Endothelial cell of umbilical vein (primary cell): ENCODE results near the gene ELOVL1. TPM values are rescaled to one million over a fixed set of nuclear protein-coding genes. Genes with fewer than 3 reads are reported as not detected.

Experiments used
- BruUV-seq: library from RNA; stranded (reverse); fragments of 400-500 nt; replicated peaks from 2 replicates; lab custom pipeline; 2021; lab: Mats Ljungman, UMichigan
- CTCF ChIA-PET: fragments of 300-600, 350-600 bp; sonication (Branson Sonifier 250); formaldehyde crosslinking; loops from one replicate; lab custom pipeline; 2021; ENCODE audit warnings: antibody characterized with exemption, inconsistent platforms; lab: Charles Lee
- POLR2A ChIA-PET: fragments of 300-600, 350-600 bp; sonication (Branson Sonifier 250); formaldehyde crosslinking; loops from one replicate; lab custom pipeline; 2021; ENCODE audit warnings: antibody characterized with exemption, inconsistent platforms; lab: Charles Lee
- DNase-seq: peaks from one replicate; pipeline ENCODE4 v3.0.0-alpha.2; 2011; ENCODE audit warnings: low read depth, low spot score
- FAIRE-seq: peaks from 2 replicates; lab custom pipeline; 2011; peaks lifted over from hg19 to GRCh38; lab: Jason Lieb, UNC
- H2AFZ ChIP-seq: 2 replicates; pipeline ENCODE4 v1.6.0; 2012; ENCODE audit warnings: low read depth, low read length, control low read depth, inconsistent platforms
- H3K27ac ChIP-seq: 2 replicates; pipeline ENCODE4 v1.5.1; 2011; ENCODE audit warnings: low read depth, mild to moderate bottlenecking, control low read depth, low read length, moderate library complexity; ENCODE audit not compliant: insufficient read depth
- H3K27me3 ChIP-seq, 2 experiments: 2 replicates each; pipeline versions ENCODE4 v1.6.0 to v1.6.1; 2011; ENCODE audit warnings: low read length in 2 of 2, mixed read lengths in 1 of 2; ENCODE audit not compliant: control insufficient read depth in 2 of 2, insufficient read depth in 2 of 2
- H3K36me3 ChIP-seq, 2 experiments: 2 replicates in 1 of 2; 3 replicates in 1 of 2; pipeline ENCODE4 v1.5.1; 2011; ENCODE audit warnings: low read length in 2 of 2, mild to moderate bottlenecking in 1 of 2, moderate library complexity in 1 of 2; ENCODE audit not compliant: control insufficient read depth in 2 of 2, insufficient read depth in 2 of 2; ENCODE audit errors: extremely low read depth in 1 of 2
- H3K4me1 ChIP-seq: 3 replicates; pipeline ENCODE4 v1.5.1; 2011; ENCODE audit warnings: mild to moderate bottlenecking, low read length; ENCODE audit not compliant: control insufficient read depth, insufficient read depth; ENCODE audit errors: extremely low read depth
- H3K4me2 ChIP-seq: 2 replicates; pipeline ENCODE4 v1.6.1; 2011; ENCODE audit warnings: low read length, control low read depth, mixed read lengths; ENCODE audit not compliant: insufficient read depth
- H3K4me3 ChIP-seq, 3 experiments: fragments of 200-600 bp in 1 of 3; sonication (generic), shearing (Covaris generic) in 1 of 3; replicated peaks in 1 of 3; 2 replicates each; pipeline ENCODE4 v1.5.1; 2011 to 2016; ENCODE audit warnings: control low read depth in 3 of 3, low read length in 3 of 3, mild to moderate bottlenecking in 2 of 3, inconsistent platforms in 1 of 3, low read depth in 1 of 3, moderate library complexity in 1 of 3; ENCODE audit not compliant: insufficient read depth in 1 of 3
- H3K79me2 ChIP-seq: 2 replicates; pipeline ENCODE4 v1.6.0; 2012; ENCODE audit warnings: low read length, inconsistent platforms; ENCODE audit not compliant: control insufficient read depth, insufficient read depth
- H3K9ac ChIP-seq: replicated peaks from 2 replicates; pipeline ENCODE3; 2011; ENCODE audit warnings: low read length, control low read depth; ENCODE audit not compliant: insufficient read depth; ENCODE audit errors: extremely low read depth
- H3K9me1 ChIP-seq: replicated peaks from 3 replicates; pipeline ENCODE4 v1.6.0; 2011; ENCODE audit warnings: mild to moderate bottlenecking, low read length; ENCODE audit not compliant: control insufficient read depth, insufficient read depth; ENCODE audit errors: extremely low read depth
- H3K9me3 ChIP-seq: replicated peaks from 2 replicates; pipeline ENCODE4 v1.5.1; 2012; ENCODE audit warnings: low read length, inconsistent platforms; ENCODE audit not compliant: control insufficient read depth, insufficient read depth
- H4K20me1 ChIP-seq: replicated peaks from 2 replicates; pipeline ENCODE3; 2011; ENCODE audit warnings: mild to moderate bottlenecking, low read length; ENCODE audit not compliant: control insufficient read depth, insufficient read depth; ENCODE audit errors: extremely low read depth
- CTCF ChIP-seq, 2 donors: IDR thresholded peaks; 1 replicate in 1 of 2; 2 replicates in 1 of 2; pipeline ENCODE4 v1.5.1; 2011; ENCODE audit warnings: low read length in 2 of 2, mild to moderate bottlenecking in 2 of 2, moderate library complexity in 2 of 2, control low read depth in 1 of 2, inconsistent platforms in 1 of 2, low read depth in 1 of 2; ENCODE audit not compliant: insufficient read depth in 1 of 2; ENCODE audit errors: extremely low read depth in 1 of 2
- EZH2 ChIP-seq: IDR thresholded peaks from 2 replicates; pipeline ENCODE4 v1.6.1; 2012; ENCODE audit warnings: borderline replicate concordance, low read depth, mild to moderate bottlenecking, moderate library complexity, low read length, inconsistent platforms; ENCODE audit not compliant: severe bottlenecking
- FOS ChIP-seq: IDR thresholded peaks from 2 replicates; pipeline ENCODE4 v1.6.1; 2011; ENCODE audit warnings: mild to moderate bottlenecking, low read length, moderate library complexity, borderline replicate concordance; ENCODE audit not compliant: insufficient read depth
- GATA2 ChIP-seq: IDR thresholded peaks from 2 replicates; pipeline ENCODE4 v1.7.0; 2011; ENCODE audit warnings: low read depth, mild to moderate bottlenecking, moderate library complexity, mixed read lengths, low read length; ENCODE audit not compliant: insufficient read length, insufficient read depth
- JUN ChIP-seq: IDR thresholded peaks from 2 replicates; pipeline ENCODE4 v1.6.1; 2011; ENCODE audit warnings: borderline replicate concordance, low read depth; ENCODE audit not compliant: insufficient read length, insufficient read depth
- MYC ChIP-seq: IDR thresholded peaks from one replicate; pipeline ENCODE4 v1.6.1; 2011; ENCODE audit warnings: mild to moderate bottlenecking, low read depth, low read length
- POLR2A ChIP-seq: IDR thresholded peaks from 2 replicates; pipeline ENCODE4 v1.6.1; 2012; ENCODE audit warnings: low read depth, mild to moderate bottlenecking, control low read depth, low read length
- POLR2AphosphoS5 ChIP-seq: IDR thresholded peaks from 2 replicates; pipeline ENCODE4 v1.6.1; 2012; ENCODE audit warnings: low read depth, mild to moderate bottlenecking, control low read depth, low read length, moderate library complexity; ENCODE audit not compliant: insufficient read depth
- dilution Hi-C: fragments of 300-500 bp; cut with MboI; formaldehyde crosslinking; loops from one replicate; pipeline ENCODE4 v1.15.0; 2019; ENCODE audit warnings: low sequenced_read_pairs; ENCODE audit not compliant: extremely low pct_ligation_motif_present
- intact Hi-C: fragments of 100-400 bp; cut with micrococcal nuclease; formaldehyde crosslinking; loops from one replicate; pipeline ENCODE4 v1.10.0; 2022
- polyA plus RNA-seq, 4 experiments: library from polyadenylated mRNA; depleted of rRNA in 3 of 4; stranded (reverse) in 3 of 4; unstranded in 1 of 4; fragments of >200 nt; gene quantifications; 2 replicates each; pipeline versions ENCODE4 v1.2.1 to v1.2.3, GENCODE V29; 2011 to 2012; ENCODE audit warnings: missing spikeins in 1 of 4
- total RNA-seq: library from RNA; stranded (reverse); gene quantifications from 2 replicates; pipeline ENCODE4 v1.2.3, GENCODE V29; 2021
- TF ChIP-seq, protein P1 (sequence below): IDR thresholded peaks from 2 replicates; pipeline ENCODE4 v1.6.1; 2011; ENCODE audit not compliant: insufficient read depth, insufficient read length

Gene ELOVL1
- total and polyA plus RNA-seq, 2 donors (not counting 3 experiments of a cell fraction or from before 2014, with no cell fraction given) = 134 to 303 TPM

- no peak overlapping the region for H3K27ac ChIP-seq
- no peak overlapping the region for H2AFZ ChIP-seq
- peaks cover 13 to 26% of the 10 kb centered on the region in 2 experiments for H3K36me3 ChIP-seq
- TF ChIP-seq EZH2 = no peak
- no peak for TF ChIP-seq POLR2A
- TF ChIP-seq, protein P1, sequence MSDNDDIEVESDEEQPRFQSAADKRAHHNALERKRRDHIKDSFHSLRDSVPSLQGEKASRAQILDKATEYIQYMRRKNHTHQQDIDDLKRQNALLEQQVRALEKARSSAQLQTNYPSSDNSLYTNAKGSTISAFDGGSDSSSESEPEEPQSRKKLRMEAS = no peak
- no peak for TF ChIP-seq FOS
- no peak for TF ChIP-seq GATA2
- TF ChIP-seq CTCF (IDR thresholded peaks at IDR 0.05; ENCODE audit: extremely low read depth in 1 of 2, insufficient read depth in 1 of 2, low read depth in 1 of 2, low read length in 2 of 2) = no peak
- no peak for TF ChIP-seq JUN
- no peak for TF ChIP-seq MYC
- no peak for TF ChIP-seq POLR2AphosphoS5
- H3K9me1 ChIP-seq = no peaks in the 10 kb centered on the region
- H3K4me2 ChIP-seq = no peak overlapping the region
- POLR2A ChIA-PET = no interaction called here
- no peaks in the 10 kb centered on the region for H3K27me3 ChIP-seq
- H3K4me3 ChIP-seq = no peak overlapping the region
- CTCF ChIA-PET = interaction anchor here (1.3 kb wide), 1 partner anchor 10 kb away, joined by 8 read pairs; no protein-coding TSS in a partner anchor
- no peak overlapping the region for H3K9ac ChIP-seq
- H3K9me3 ChIP-seq = no peaks in the 10 kb centered on the region
- FAIRE-seq (no peak), DNase-seq (no peak)
- intact Hi-C loops (no loop called here), dilution Hi-C loops (loop anchor here (25.0 kb wide), 1 partner anchor 168 kb away; no protein-coding TSS in a partner anchor)
- no peaks in the 10 kb centered on the region for H4K20me1 ChIP-seq
- no peaks in the 10 kb centered on the region for H3K4me1 ChIP-seq
- no peaks in the 10 kb centered on the region for H3K79me2 ChIP-seq
- no TSS peak for BruUV-seq
These were observed 37.5 kb upstream of the ELOVL1 start for GRCh38 chr1:43405219-43405875.
